Liver (tissue), 9 donors: ENCODE measurements around the gene CCDC69. TPM values are rescaled to one million over a fixed set of nuclear protein-coding genes. Genes with fewer than 3 reads are reported as not detected.

Experiments
- DNase-seq: peaks from one replicate; pipeline ENCODE4 v3.0.0-alpha.2; 2017; ENCODE audit warnings: low spot score
- H3K27ac ChIP-seq, 2 donors: one replicate each; pipeline ENCODE4 v1.7.0; 2013; ENCODE audit warnings: inconsistent platforms in 2 of 2, low read length in 2 of 2, control low read depth in 1 of 2, low read depth in 1 of 2, mild to moderate bottlenecking in 1 of 2
- H3K27me3 ChIP-seq, 4 donors: one replicate each; pipeline versions ENCODE4 v1.6.1 to v1.7.0; 2013; ENCODE audit warnings: low read length in 3 of 4, inconsistent platforms in 1 of 4, mild to moderate bottlenecking in 1 of 4, moderate library complexity in 1 of 4; ENCODE audit not compliant: control insufficient read depth in 4 of 4, insufficient read depth in 4 of 4
- H3K36me3 ChIP-seq, 4 donors: one replicate each; pipeline versions ENCODE4 v1.6.1 to v1.7.0; 2013; ENCODE audit warnings: low read length in 3 of 4, mild to moderate bottlenecking in 3 of 4, low read depth in 1 of 4, moderate library complexity in 1 of 4; ENCODE audit not compliant: control insufficient read depth in 4 of 4, insufficient read depth in 3 of 4
- H3K4me1 ChIP-seq, 4 donors: one replicate each; pipeline versions ENCODE4 v1.6.1 to v1.7.0; 2013; ENCODE audit warnings: low read length in 3 of 4, mild to moderate bottlenecking in 3 of 4, moderate library complexity in 1 of 4; ENCODE audit not compliant: control insufficient read depth in 4 of 4, insufficient read depth in 4 of 4
- H3K4me3 ChIP-seq, 3 donors: one replicate each; pipeline versions ENCODE4 v1.6.1 to v1.7.0; 2013; ENCODE audit warnings: low read length in 3 of 3, control low read depth in 1 of 3, low read depth in 1 of 3, mild to moderate bottlenecking in 1 of 3
- H3K9ac ChIP-seq, 2 donors: one replicate each; pipeline ENCODE4 v1.7.0; 2013; ENCODE audit warnings: low read length in 2 of 2, mild to moderate bottlenecking in 2 of 2, moderate library complexity in 2 of 2, control low read depth in 1 of 2, low read depth in 1 of 2
- H3K9me3 ChIP-seq, 4 donors: one replicate each; pipeline versions ENCODE4 v1.6.1 to v1.7.0; 2013; ENCODE audit warnings: low read length in 3 of 4; ENCODE audit not compliant: control insufficient read depth in 4 of 4
- ATF3 ChIP-seq: IDR thresholded peaks from 2 replicates; pipeline ENCODE4 v1.6.1; 2016; ENCODE audit warnings: antibody characterized with exemption
- CTCF ChIP-seq: fragments of 150-350 bp; IDR thresholded peaks from 2 replicates; pipeline ENCODE4 v1.5.1; 2017; ENCODE audit warnings: improper control_type of control experiment, low read depth, low read length; ENCODE audit not compliant: missing input control
- EGR1 ChIP-seq, 2 donors: IDR thresholded peaks; 2 replicates each; pipeline ENCODE4 v1.6.1; 2016 to 2018; ENCODE audit warnings: antibody characterized with exemption in 2 of 2, low read depth in 2 of 2
- FOXA1 ChIP-seq: IDR thresholded peaks from 2 replicates; pipeline ENCODE4 v1.6.1; 2016; ENCODE audit warnings: antibody characterized with exemption
- FOXA2 ChIP-seq: IDR thresholded peaks from 2 replicates; pipeline ENCODE4 v1.6.1; 2016; ENCODE audit warnings: antibody characterized with exemption
- GABPA ChIP-seq, 2 donors: IDR thresholded peaks in 1 of 2; conservative IDR thresholded peaks in 1 of 2; 2 replicates each; pipeline ENCODE4 v1.6.1; 2016; ENCODE audit warnings: antibody characterized with exemption in 2 of 2, mild to moderate bottlenecking in 1 of 2, moderate library complexity in 1 of 2
- HNF4A ChIP-seq, 2 donors: conservative IDR thresholded peaks; 2 replicates each; pipeline ENCODE4 v1.6.1; 2016; ENCODE audit warnings: antibody characterized with exemption in 2 of 2, mild to moderate bottlenecking in 2 of 2
- HNF4G ChIP-seq: IDR thresholded peaks from 2 replicates; pipeline ENCODE4 v1.6.1; 2016; ENCODE audit warnings: antibody characterized with exemption
- JUND ChIP-seq, 2 donors: IDR thresholded peaks; 2 replicates each; pipeline ENCODE4 v1.6.1; 2016; ENCODE audit warnings: antibody characterized with exemption in 2 of 2
- NR2F2 ChIP-seq: IDR thresholded peaks from 2 replicates; pipeline ENCODE4 v1.6.1; 2016; ENCODE audit warnings: antibody characterized with exemption
- RAD21 ChIP-seq, 2 donors: IDR thresholded peaks; 2 replicates each; pipeline ENCODE4 v1.6.1; 2016; ENCODE audit warnings: antibody characterized with exemption in 2 of 2, mild to moderate bottlenecking in 2 of 2
- RXRA ChIP-seq, 2 donors: IDR thresholded peaks; 2 replicates each; pipeline ENCODE4 v1.6.1; 2017 to 2018; ENCODE audit warnings: antibody characterized with exemption in 2 of 2, mild to moderate bottlenecking in 1 of 2
- SP1 ChIP-seq: IDR thresholded peaks from 2 replicates; pipeline ENCODE4 v1.6.1; 2018; ENCODE audit warnings: antibody characterized with exemption, mild to moderate bottlenecking
- TAF1 ChIP-seq: conservative IDR thresholded peaks from 2 replicates; pipeline ENCODE4 v1.6.1; 2016; ENCODE audit warnings: antibody characterized with exemption, mild to moderate bottlenecking
- YY1 ChIP-seq: IDR thresholded peaks from 2 replicates; pipeline ENCODE4 v1.6.1; 2016; ENCODE audit warnings: antibody characterized with exemption, mild to moderate bottlenecking
- ZBTB33 ChIP-seq: IDR thresholded peaks from 2 replicates; pipeline ENCODE4 v1.6.1; 2016; ENCODE audit warnings: antibody characterized with exemption
- WGBS: extraction: QIAGEN DNeasy Blood & Tissue Kit; methylation state at CpG from one replicate; pipeline ENCODE4 v1.1.7; 2013; 5-methylcytosine and 5-hydroxymethylcytosine counted together
- polyA plus RNA-seq, 2 donors: library from polyadenylated mRNA; stranded (reverse) in 1 of 2; unstranded in 1 of 2; fragments of 200-250 nt in 1 of 2; fragments of >200 nt in 1 of 2; fragmentation: Nextera tagmentation in 1 of 2; extraction: Ambion mirVana in 1 of 2; gene quantifications; one replicate each; pipeline versions ENCODE4 v1.2.1 to v1.2.3, GENCODE V29; 2013 to 2015
- total RNA-seq, 2 donors: library from RNA; depleted of rRNA; stranded (reverse); fragments of >200 nt; gene quantifications; one replicate each; pipeline ENCODE4 v1.2.3, GENCODE V29; 2014
- TF ChIP-seq, protein P1 (sequence below): IDR thresholded peaks from 2 replicates; pipeline ENCODE4 v1.6.1; 2016; ENCODE audit warnings: antibody characterized with exemption, mild to moderate bottlenecking
- TF ChIP-seq, protein P2 (sequence below): IDR thresholded peaks from 2 replicates; pipeline ENCODE4 v1.6.1; 2016; ENCODE audit warnings: antibody characterized with exemption
- donor health status: healthy.
- donor health status: healthy.
- donor health status: healthy.
- donor health status: healthy.
- donor health status: healthy.

The CCDC69 gene
- total and polyA plus RNA-seq, 4 donors, result 11.9 to 28.6 (median 18.0) TPM

DNA sequence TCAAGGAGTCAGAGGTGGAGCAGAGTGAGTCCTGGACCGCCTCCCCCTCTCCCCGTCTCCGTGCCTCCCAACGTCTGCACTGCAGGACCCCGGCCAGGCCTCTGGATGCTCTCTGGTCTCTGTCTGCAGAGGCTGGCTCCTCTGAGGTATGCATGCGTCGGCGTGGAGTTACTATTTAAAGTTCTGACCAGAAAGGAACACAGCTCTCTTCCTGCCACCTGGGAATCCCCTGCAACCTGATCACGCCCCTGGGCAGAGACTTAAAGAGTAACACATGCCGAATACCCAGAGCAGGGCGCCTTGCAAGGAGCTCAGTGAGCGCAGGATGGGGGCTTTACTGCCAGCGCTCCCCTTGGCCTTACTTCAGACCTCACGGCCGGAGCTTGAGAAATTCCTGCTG lies 82.4 kb downstream of the CCDC69 start:
- TF ChIP-seq HNF4G (no peak), NR2F2 (no peak), ZBTB33 (no peak), CTCF (no peak), HNF4A (conservative IDR thresholded peaks at IDR 0.05) (no peak), GABPA (IDR thresholded peaks at IDR 0.05 in 1 of 2, conservative IDR thresholded peaks at IDR 0.05 in 1 of 2) (no peak), EGR1 (IDR thresholded peaks at IDR 0.05; ENCODE audit: low read depth in 2 of 2) (no peak), RAD21 (IDR thresholded peaks at IDR 0.05) (no peak), TAF1 (no peak), YY1 (no peak), SP1 (no peak), JUND (IDR thresholded peaks at IDR 0.05) (no peak), RXRA (IDR thresholded peaks at IDR 0.05) (no peak), FOXA1 (no peak), ATF3 (no peak), FOXA2 (no peak)
- TF ChIP-seq, protein P1, sequence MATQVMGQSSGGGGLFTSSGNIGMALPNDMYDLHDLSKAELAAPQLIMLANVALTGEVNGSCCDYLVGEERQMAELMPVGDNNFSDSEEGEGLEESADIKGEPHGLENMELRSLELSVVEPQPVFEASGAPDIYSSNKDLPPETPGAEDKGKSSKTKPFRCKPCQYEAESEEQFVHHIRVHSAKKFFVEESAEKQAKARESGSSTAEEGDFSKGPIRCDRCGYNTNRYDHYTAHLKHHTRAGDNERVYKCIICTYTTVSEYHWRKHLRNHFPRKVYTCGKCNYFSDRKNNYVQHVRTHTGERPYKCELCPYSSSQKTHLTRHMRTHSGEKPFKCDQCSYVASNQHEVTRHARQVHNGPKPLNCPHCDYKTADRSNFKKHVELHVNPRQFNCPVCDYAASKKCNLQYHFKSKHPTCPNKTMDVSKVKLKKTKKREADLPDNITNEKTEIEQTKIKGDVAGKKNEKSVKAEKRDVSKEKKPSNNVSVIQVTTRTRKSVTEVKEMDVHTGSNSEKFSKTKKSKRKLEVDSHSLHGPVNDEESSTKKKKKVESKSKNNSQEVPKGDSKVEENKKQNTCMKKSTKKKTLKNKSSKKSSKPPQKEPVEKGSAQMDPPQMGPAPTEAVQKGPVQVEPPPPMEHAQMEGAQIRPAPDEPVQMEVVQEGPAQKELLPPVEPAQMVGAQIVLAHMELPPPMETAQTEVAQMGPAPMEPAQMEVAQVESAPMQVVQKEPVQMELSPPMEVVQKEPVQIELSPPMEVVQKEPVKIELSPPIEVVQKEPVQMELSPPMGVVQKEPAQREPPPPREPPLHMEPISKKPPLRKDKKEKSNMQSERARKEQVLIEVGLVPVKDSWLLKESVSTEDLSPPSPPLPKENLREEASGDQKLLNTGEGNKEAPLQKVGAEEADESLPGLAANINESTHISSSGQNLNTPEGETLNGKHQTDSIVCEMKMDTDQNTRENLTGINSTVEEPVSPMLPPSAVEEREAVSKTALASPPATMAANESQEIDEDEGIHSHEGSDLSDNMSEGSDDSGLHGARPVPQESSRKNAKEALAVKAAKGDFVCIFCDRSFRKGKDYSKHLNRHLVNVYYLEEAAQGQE, result no peak
- TF ChIP-seq, protein P2, sequence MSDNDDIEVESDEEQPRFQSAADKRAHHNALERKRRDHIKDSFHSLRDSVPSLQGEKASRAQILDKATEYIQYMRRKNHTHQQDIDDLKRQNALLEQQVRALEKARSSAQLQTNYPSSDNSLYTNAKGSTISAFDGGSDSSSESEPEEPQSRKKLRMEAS, result no peak
- Histone ChIP-seq H3K27me3 (no peaks in the 10 kb centered on the region), H3K4me1 (peaks cover 0 to 7% (median 3%) of the 10 kb centered on the region in 4 donors), H3K27ac (no peak overlapping the region), H3K36me3 (peaks cover 15 to 55% (median 43%) of the 10 kb centered on the region in 4 donors), H3K9me3 (no peaks in the 10 kb centered on the region), H3K4me3 (no peak overlapping the region), H3K9ac (no peak overlapping the region)
- WGBS, result 81% methylated on average over 15 of the region's 15 CpGs
- DNase-seq, result no peak
